ENCODE data around the gene RMND1. TPM values are rescaled to one million over a fixed set of nuclear protein-coding genes. Genes with fewer than 3 reads are reported as not detected.
"Not testable (repeated sequence)": the region's sequence is repeated elsewhere in the genome, so short reads cannot be mapped to it uniquely, and the experiment has no call there.

Gene RMND1
- polyA plus RNA-seq, 1 donor from 2014 or later = 13.7 TPM

DNA sequence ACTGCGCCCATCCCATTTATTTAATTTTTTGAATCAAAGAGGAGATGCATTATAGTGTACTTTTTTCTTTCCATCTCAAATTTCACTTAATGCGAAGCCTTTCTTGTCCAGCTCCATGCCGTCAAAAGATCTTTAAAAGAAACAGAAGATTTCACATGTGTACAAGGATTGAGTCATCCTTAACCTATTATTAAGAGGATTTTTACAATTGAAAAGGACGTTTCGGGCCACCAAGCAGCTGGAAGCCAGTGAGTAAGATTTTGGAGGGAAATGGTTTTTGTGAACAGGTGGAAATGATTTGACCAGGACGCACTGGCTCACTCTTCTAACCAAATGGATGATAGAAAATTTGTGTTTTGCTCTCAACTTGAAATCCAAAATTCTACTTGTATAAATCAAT lies 26.7 kb upstream of the RMND1 start:
- Mint-ChIP-seq H3K4me1 (peaks cover 8 to 24% (median 19%) of the 10 kb centered on the region in 3 donors), H3K27ac (no peak overlapping the region), H3K27me3 (no peaks in the 10 kb centered on the region), H3K9me3 (no peaks in the 10 kb centered on the region), H3K36me3 (no peaks in the 10 kb centered on the region), H3K4me3 (no peak overlapping the region)

DNA sequence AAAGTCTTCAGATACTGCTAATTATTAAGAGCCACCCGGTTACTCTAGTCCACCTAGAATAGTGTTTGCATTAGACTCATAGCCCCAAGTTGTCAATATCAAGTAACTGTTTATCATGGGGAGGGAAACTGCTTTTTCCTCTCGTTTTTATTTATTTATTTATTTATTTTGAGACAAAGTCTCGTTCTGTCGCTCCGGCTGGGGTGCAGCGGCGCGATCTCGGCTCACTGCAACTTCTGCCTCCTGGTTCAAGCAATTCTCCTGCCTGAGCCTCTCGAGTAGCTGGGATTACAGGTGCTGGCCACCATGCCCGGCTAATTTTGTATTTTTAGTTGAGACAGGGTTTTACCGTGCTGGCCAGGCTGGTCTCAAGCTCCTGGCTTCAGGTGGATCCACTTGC lies 25.8 kb upstream of the RMND1 start:
- Mint-ChIP-seq H3K4me1 (peaks cover 8 to 24% (median 19%) of the 10 kb centered on the region in 3 donors), H3K27ac (no peak overlapping the region), H3K9me3 (no peaks in the 10 kb centered on the region), H3K36me3 (no peaks in the 10 kb centered on the region), H3K27me3 (no peaks in the 10 kb centered on the region), H3K4me3 (no peak overlapping the region)

DNA sequence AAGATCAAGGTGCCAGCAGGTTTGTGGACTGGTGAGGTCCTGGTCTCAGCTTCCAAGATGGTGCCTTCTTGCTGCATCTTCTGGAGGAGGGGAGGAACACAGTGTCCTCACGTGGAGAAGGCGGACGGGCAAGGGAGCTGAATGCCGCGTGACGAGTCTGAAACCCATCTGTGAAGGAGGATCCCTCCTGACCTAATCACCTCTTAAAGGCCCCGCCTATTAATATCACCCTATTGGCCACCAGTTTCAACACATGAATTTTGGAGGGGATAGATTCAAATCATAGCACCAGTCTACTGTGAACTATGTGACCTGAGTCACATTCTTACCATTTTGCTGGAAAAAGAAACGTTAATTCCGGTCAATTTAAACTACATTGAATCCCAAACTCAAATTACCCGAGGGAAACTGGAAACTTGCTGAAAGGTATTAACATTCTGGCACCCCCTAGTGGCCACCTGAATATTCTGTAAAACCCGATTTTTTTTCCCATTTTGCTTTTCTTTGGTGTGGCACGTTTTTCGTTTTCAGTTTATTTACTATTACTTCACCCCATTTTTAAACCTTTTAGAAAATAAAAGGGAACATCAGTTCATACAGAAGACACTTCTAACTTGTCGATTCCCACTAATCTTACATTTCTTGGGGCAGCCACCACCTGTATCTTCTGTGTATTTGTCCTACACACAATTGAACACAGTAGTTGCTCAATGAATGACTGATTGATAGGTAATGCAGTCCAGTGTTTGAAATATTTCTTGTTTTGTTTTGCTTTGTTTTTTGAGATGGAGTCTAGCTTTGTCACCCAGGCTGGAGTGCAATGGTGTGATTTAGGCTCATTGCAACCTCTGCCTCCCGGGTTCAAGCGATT lies 24.0 kb upstream of the RMND1 start:
- Mint-ChIP-seq H3K4me1 (peaks cover 4 to 9% (median 6%) of the 10 kb centered on the region in 3 donors), H3K4me3 (peak overlapping the region in 3 of 4 donors; percentile 46 to 87 (median 76)), H3K9me3 (no peaks in the 10 kb centered on the region), H3K27ac (peak overlapping the region in 1 of 3 donors; percentile 71), H3K36me3 (peaks cover 2% of the 10 kb centered on the region), H3K27me3 (no peaks in the 10 kb centered on the region)

DNA sequence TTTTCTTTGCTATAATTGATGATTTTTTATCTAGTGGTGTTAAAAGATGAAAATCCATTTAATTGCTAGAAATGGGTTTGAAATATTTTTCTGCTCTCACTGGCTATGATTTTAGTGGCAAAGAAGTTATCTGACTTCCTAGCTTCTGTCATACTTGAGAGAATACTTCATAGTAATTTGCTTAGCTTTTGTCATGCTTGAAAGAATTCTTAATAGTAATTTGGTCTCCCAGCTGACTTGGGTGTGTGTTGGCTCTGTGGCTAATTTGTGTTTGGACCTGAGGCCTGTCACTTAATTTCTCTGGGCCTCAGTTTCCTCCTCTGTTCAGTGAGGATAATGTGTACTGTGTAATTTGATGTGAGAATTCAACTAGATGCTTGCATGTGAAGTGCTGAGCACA lies 12.8 kb upstream of the RMND1 start:
- Mint-ChIP-seq H3K27me3 (no peaks in the 10 kb centered on the region), H3K9me3 (no peaks in the 10 kb centered on the region), H3K4me3 (peak overlapping the region in 2 of 4 donors; percentile 54 to 55), H3K27ac (no peak overlapping the region), H3K36me3 (peaks cover 9% of the 10 kb centered on the region), H3K4me1 (peaks cover 15 to 28% (median 19%) of the 10 kb centered on the region in 3 donors)

DNA sequence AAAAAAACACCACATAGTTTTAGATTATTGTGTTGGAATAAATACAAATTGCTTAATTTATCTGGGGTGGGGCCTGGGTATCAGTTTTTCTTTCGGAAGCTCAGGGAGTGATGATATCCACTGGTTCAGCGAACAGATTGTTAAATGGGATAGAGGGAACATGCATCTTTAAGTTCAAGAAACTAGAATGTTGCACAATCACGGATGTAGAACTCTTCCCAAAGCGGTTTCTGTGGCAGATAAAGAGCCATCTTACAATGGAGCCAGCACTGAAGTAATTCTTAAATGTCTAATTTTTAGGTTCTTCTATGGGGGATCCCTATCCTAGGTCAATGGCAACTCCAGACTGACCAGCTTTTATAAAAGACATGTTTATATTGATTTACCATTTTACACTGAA lies 9.7 kb upstream of the RMND1 start:
- Mint-ChIP-seq H3K4me1 (peaks cover 12 to 21% (median 15%) of the 10 kb centered on the region in 3 donors), H3K9me3 (no peaks in the 10 kb centered on the region), H3K4me3 (no peak overlapping the region), H3K27me3 (no peaks in the 10 kb centered on the region), H3K27ac (no peak overlapping the region), H3K36me3 (peaks cover 4% of the 10 kb centered on the region)

DNA sequence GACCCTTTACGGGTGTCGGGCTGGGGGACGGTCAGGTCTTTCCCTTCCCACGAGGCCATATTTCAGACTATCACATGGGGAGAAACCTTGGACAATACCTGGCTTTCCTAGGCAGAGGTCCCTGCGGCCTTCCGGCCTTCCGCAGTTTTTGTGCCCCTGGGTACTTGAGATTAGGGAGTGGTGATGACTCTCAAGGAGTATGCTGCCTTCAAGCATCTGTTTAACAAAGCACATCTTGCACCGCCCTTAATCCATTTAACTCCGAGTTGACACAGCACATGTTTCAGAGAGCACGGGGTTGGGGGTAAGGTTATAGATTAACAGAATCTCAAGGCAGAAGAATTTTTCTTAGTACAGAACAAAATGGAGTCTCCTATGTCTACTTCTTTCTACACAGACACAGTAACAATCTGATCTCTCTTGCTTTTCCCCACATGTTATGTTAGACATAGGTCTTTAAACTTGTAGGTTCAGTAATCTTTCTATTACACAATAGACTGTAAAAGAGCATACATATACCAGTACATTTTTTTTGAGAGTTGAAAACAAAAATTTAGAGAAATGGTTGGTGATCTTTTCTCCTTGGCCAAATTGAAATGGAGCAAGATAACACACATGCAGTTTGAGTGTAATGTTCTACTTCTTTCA lies 3.9 kb upstream of the RMND1 start:
- H3K27me3 Mint-ChIP-seq, H3K9me3 Mint-ChIP-seq, H3K36me3 Mint-ChIP-seq: not testable (repeated sequence)
- Mint-ChIP-seq H3K4me3 (peak overlapping the region in 1 of 4 donors; percentile 29), H3K27ac (peak overlapping the region in 1 of 3 donors; percentile 15), H3K4me1 (peaks cover 20 to 28% (median 24%) of the 10 kb centered on the region in 3 donors)

GRCh38 chr6:151452750-151453427 lies 963 bp upstream of the RMND1 start:
- peak overlapping the region; percentile 67 to 99 (median 97) for H3K27ac Mint-ChIP-seq
- peaks cover 30 to 33% (median 30%) of the 10 kb centered on the region in 3 donors for H3K4me1 Mint-ChIP-seq

GRCh38 chr6:151451417-151451949 lies 443 bp downstream of the RMND1 start:
- H3K4me3 Mint-ChIP-seq = peak overlapping the region; percentile 96 to 99 (median 99)

More at GRCh38 chr6:151452750-151453427, 963 bp upstream of the RMND1 start:
- Mint-ChIP-seq H3K27me3 (no peaks in the 10 kb centered on the region), H3K9me3 (no peaks in the 10 kb centered on the region), H3K4me3 (peak overlapping the region; percentile 96 to 99 (median 99)), H3K36me3 (peaks cover 1% of the 10 kb centered on the region)

GRCh38 chr6:151450928-151451327 lies 998 bp downstream of the RMND1 start:
- H3K4me3 Mint-ChIP-seq = peak overlapping the region; percentile 96 to 99 (median 99)
- not testable (repeated sequence) for H3K27me3 Mint-ChIP-seq, H3K9me3 Mint-ChIP-seq, H3K36me3 Mint-ChIP-seq
- H3K27ac Mint-ChIP-seq = peak overlapping the region in 2 of 3 donors; percentile 71 to 97
- peaks cover 27 to 32% (median 28%) of the 10 kb centered on the region in 3 donors for H3K4me1 Mint-ChIP-seq

More at GRCh38 chr6:151451417-151451949, 443 bp downstream of the RMND1 start:
- no peaks in the 10 kb centered on the region for H3K27me3 Mint-ChIP-seq
- H3K27ac Mint-ChIP-seq = peak overlapping the region; percentile 67 to 99 (median 97)
- no peaks in the 10 kb centered on the region for H3K9me3 Mint-ChIP-seq
- peaks cover 28 to 32% (median 30%) of the 10 kb centered on the region in 3 donors for H3K4me1 Mint-ChIP-seq
- H3K36me3 Mint-ChIP-seq = peaks cover 1% of the 10 kb centered on the region

DNA sequence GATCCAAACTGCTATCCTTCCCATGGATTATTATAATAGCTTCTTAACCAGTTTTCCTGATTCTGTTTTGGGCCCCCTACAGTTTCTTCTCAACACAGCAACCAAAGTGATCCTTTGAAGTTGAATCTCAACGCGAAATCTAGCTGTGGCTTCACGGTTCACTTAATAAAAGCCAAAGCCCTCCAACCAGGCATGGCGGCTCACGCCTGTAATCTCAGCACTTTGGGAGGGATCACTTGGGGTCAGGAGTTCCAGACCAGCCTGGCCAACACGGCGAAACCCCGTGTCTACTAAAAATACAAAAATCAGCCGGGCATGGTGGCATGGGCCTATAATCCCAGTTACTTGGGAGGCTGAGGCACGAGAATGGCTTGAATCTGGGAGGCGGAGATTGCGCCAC lies 3.3 kb downstream of the RMND1 start:
- H3K9me3 Mint-ChIP-seq = no peaks in the 10 kb centered on the region
- H3K27ac Mint-ChIP-seq = peak overlapping the region in 1 of 3 donors; percentile 13
- H3K36me3 Mint-ChIP-seq = peaks cover 1% of the 10 kb centered on the region
- H3K4me1 Mint-ChIP-seq = peaks cover 22 to 29% (median 27%) of the 10 kb centered on the region in 3 donors
- H3K4me3 Mint-ChIP-seq = peak overlapping the region in 1 of 4 donors; percentile 13
- no peaks in the 10 kb centered on the region for H3K27me3 Mint-ChIP-seq

DNA sequence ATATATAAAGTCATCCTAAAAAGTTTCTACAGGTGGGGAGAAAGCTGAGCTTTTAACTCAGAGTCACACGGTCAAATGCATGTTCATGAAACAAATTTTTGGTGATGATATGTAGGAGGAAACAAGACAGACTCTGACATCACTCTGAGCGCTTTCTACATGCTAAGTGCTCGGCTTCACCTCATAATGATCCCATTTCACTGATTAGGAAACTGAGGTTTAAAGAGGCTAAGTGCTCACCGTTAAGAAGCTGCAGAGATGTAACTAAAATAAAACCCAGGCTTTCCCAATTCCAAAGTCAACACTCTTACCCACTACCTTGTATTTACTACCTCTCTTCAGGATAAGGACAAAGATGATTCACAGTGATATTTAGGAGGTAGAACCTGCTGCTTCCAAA lies 4.7 kb downstream of the RMND1 start:
- H3K4me1 Mint-ChIP-seq = peaks cover 21 to 28% (median 26%) of the 10 kb centered on the region in 3 donors
- H3K9me3 Mint-ChIP-seq = no peaks in the 10 kb centered on the region
- peaks cover 1% of the 10 kb centered on the region for H3K36me3 Mint-ChIP-seq
- no peak overlapping the region for H3K27ac Mint-ChIP-seq
- H3K27me3 Mint-ChIP-seq = no peaks in the 10 kb centered on the region
- peak overlapping the region in 1 of 4 donors; percentile 27 for H3K4me3 Mint-ChIP-seq

- Mint-ChIP-seq H3K9me3 (no peaks in the 10 kb centered on the region), H3K27ac (no peak overlapping the region), H3K4me3 (no peak overlapping the region), H3K36me3 (peaks cover 1% of the 10 kb centered on the region), H3K27me3 (no peaks in the 10 kb centered on the region), H3K4me1 (peaks cover 23 to 27% (median 26%) of the 10 kb centered on the region in 3 donors)
Measured at GRCh38 chr6:151445482-151445881, 6.4 kb downstream of the RMND1 start.

DNA sequence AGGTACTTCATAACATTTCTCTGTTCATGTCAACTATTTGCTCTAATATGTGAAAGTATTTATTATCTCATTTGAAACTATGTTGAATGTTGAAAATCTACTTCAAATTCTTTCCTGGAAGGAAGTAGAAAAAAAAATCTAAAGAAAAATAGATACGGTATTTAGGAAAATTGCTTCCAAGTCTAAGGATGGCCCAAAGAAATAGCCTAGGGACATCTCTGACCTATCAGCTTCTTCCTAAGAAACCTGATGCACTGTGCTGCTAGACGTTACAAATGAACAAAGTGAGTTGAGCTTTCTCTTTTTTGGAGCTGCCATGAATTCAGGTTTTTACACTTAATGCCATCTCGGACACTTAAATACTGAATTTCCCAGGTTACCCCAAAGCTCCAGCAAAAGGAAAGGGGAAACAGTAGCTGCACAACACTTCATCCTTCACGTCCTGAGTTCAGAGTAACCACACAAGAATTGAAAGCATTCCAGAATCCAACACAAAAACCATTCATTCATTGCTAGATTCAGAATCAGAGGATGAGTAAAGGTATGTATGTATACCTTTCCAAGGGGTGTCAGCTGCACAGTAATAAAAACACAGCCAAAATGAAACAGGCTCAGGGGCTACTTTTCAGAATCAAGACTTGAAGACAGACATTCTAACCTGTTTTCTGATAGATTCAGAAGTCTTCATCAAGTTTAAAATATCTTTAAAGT lies 7.9 kb downstream of the RMND1 start:
- H3K4me1 Mint-ChIP-seq = peaks cover 22 to 29% (median 26%) of the 10 kb centered on the region in 3 donors
- H3K36me3 Mint-ChIP-seq = peaks cover 1% of the 10 kb centered on the region
- no peaks in the 10 kb centered on the region for H3K27me3 Mint-ChIP-seq
- H3K9me3 Mint-ChIP-seq = no peaks in the 10 kb centered on the region
- H3K4me3 Mint-ChIP-seq = no peak overlapping the region
- H3K27ac Mint-ChIP-seq = peak overlapping the region in 2 of 3 donors; percentile 5 to 39

DNA sequence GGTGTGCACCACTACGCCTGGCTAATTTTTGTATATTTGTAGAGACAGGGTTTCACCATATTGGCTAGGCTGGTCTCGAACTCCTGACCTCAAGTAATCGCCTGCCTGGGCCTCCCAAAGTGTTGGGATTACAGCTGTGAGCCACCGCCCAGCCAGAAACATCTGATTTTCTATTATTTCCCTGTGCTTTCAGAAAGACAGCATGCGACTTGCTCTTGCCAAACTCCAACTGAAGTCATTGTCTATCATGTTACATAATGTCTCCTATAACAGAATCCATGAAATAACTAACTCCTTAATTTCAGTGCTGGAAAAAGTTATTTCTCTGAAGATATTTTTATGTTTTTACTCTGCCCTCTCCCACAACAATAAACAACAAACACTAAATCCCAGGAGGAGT lies 8.5 kb downstream of the RMND1 start:
- Mint-ChIP-seq H3K27me3 (no peaks in the 10 kb centered on the region), H3K9me3 (no peaks in the 10 kb centered on the region), H3K4me3 (no peak overlapping the region), H3K4me1 (peaks cover 20 to 28% (median 26%) of the 10 kb centered on the region in 3 donors), H3K27ac (no peak overlapping the region), H3K36me3 (peaks cover 1% of the 10 kb centered on the region)

All from IgD-negative memory B cell (primary cell).